HEK293T (cell line): ENCODE data around the gene FRYL.

Source experiments
- BHLHE40 ChIP-seq: fragments of 450-650 bp; IDR thresholded peaks from 2 replicates; pipeline ENCODE4 v1.6.1; 2016; ENCODE audit warnings: mild to moderate bottlenecking, moderate library complexity, borderline replicate concordance
- CTBP1 ChIP-seq: fragments of 450-650 bp; IDR thresholded peaks from 2 replicates; pipeline ENCODE4 v1.6.1; 2016; ENCODE audit warnings: borderline replicate concordance
- ZNF384 ChIP-seq: fragments of 450-650 bp; IDR thresholded peaks from 2 replicates; pipeline ENCODE4 v1.6.1; 2016

GRCh38 chr4:48795108-48795507 is 15.0 kb upstream of the FRYL start:
- TF ChIP-seq CTBP1 (no peak), BHLHE40 (no peak), ZNF384 (no peak)
